GM12878 (cell line): ENCODE results near the gene THRA. TPM values are rescaled to one million over a fixed set of nuclear protein-coding genes. Genes with fewer than 3 reads are reported as not detected.

Source experiments
- ATAC-seq: fragments of 200-7000 bp; cut with Tn5 transposase; 3 replicates; pipeline ENCODE4 v1.9.1; 2020; ENCODE audit warnings: mild to moderate bottlenecking, moderate library complexity
- BruUV-seq: library from RNA; stranded (reverse); fragments of 400-500 nt; replicated peaks from 2 replicates; lab custom pipeline; 2021; lab: Mats Ljungman, UMichigan
- CTCF ChIA-PET: fragments of 300-600 bp; sonication (Branson Sonifier 250); formaldehyde crosslinking; extraction: SDS; loops from one replicate; lab custom pipeline; 2021; ENCODE audit warnings: inconsistent platforms; lab: Yijun Ruan, JAX
- POLR2A ChIA-PET: fragments of 350-600 bp; formaldehyde crosslinking; extraction: SDS; loops from one replicate; lab custom pipeline; 2021; ENCODE audit warnings: inconsistent platforms; lab: Charles Lee
- RAD21 ChIA-PET: fragments of 300-600 bp; sonication (Branson Sonifier 250); formaldehyde crosslinking; loops from one replicate; lab custom pipeline; 2023; ENCODE audit warnings: antibody characterized with exemption; ENCODE audit not compliant: unreplicated experiment; lab: Charles Lee
- SMC1A ChIA-PET: fragments of 300-600 bp; sonication (Branson Sonifier 250); formaldehyde crosslinking; loops from one replicate; lab custom pipeline; 2023; ENCODE audit not compliant: unreplicated experiment, uncharacterized antibody; lab: Charles Lee
- DNase-seq: peaks from one replicate; pipeline ENCODE4 v3.0.0-alpha.2; 2011; ENCODE audit warnings: low read depth, low spot score
- FAIRE-seq: peaks from 3 replicates; lab custom pipeline; 2011; peaks lifted over from hg19 to GRCh38; lab: Jason Lieb, UNC
- H2AFZ ChIP-seq: 2 replicates; pipeline ENCODE4 v1.6.0; 2011; ENCODE audit warnings: low read depth, low read length, control low read depth; ENCODE audit not compliant: control insufficient read depth
- H3K27ac ChIP-seq: 2 replicates; pipeline ENCODE4 v1.5.1; 2011; ENCODE audit warnings: control low read depth; ENCODE audit not compliant: control insufficient read depth, insufficient read depth
- H3K27me3 ChIP-seq, 2 experiments: replicated peaks in 1 of 2; 2 replicates each; pipeline versions ENCODE4 v1.6.0 to v1.6.1; 2011; ENCODE audit warnings: low read length in 1 of 2; ENCODE audit not compliant: control insufficient read depth in 2 of 2, insufficient read depth in 2 of 2
- H3K36me3 ChIP-seq, 2 experiments: 2 replicates each; pipeline ENCODE4 v1.5.1; 2011; ENCODE audit warnings: low read length in 1 of 2; ENCODE audit not compliant: control insufficient read depth in 2 of 2, insufficient read depth in 2 of 2
- H3K4me1 ChIP-seq: 2 replicates; pipeline ENCODE4 v1.6.1; 2011; ENCODE audit warnings: mild to moderate bottlenecking, low read length, moderate library complexity, mixed read lengths; ENCODE audit not compliant: control insufficient read depth, insufficient read depth
- H3K4me2 ChIP-seq: 2 replicates; pipeline ENCODE4 v1.6.0; 2011; ENCODE audit warnings: control low read depth; ENCODE audit not compliant: control insufficient read depth, insufficient read depth
- H3K4me3 ChIP-seq: fragments of 200-600 bp; sonication (generic); 2 replicates; pipeline ENCODE4 v1.5.1; 2016
- H3K79me2 ChIP-seq: 2 replicates; pipeline ENCODE4 v1.6.0; 2011; ENCODE audit warnings: low read length; ENCODE audit not compliant: control insufficient read depth, insufficient read depth
- H3K9ac ChIP-seq: 2 replicates; pipeline ENCODE4 v1.8.0; 2011; ENCODE audit warnings: low read length, control low read depth, mixed read lengths; ENCODE audit not compliant: control insufficient read depth, insufficient read depth
- H3K9me3 ChIP-seq: replicated peaks from 3 replicates; pipeline ENCODE4 v1.5.1; 2011; ENCODE audit warnings: mild to moderate bottlenecking, low read length; ENCODE audit not compliant: control insufficient read depth, insufficient read depth
- H4K20me1 ChIP-seq: 2 replicates; pipeline ENCODE4 v1.6.0; 2011; ENCODE audit not compliant: control insufficient read depth, insufficient read depth
- HDAC6 ChIP-seq: fragments of 200-600 bp; sonication (generic); IDR thresholded peaks from one replicate; pipeline ENCODE4 v1.8.0; 2017; ENCODE audit warnings: antibody characterized with exemption; ENCODE audit not compliant: unreplicated experiment
- MTA3 ChIP-seq: IDR thresholded peaks from 2 replicates; pipeline ENCODE4 v1.6.1; 2012; ENCODE audit warnings: low read length, inconsistent platforms, borderline replicate concordance
- MYC ChIP-seq: IDR thresholded peaks from 2 replicates; pipeline ENCODE4 v1.6.1; 2011; ENCODE audit warnings: mild to moderate bottlenecking, low read length, moderate library complexity, inconsistent platforms; ENCODE audit not compliant: insufficient read depth, insufficient replicate concordance, insufficient read length, severe bottlenecking
- POLR2A ChIP-seq: IDR thresholded peaks from 2 replicates; pipeline ENCODE4 v1.6.1; 2011; ENCODE audit warnings: low read depth, mild to moderate bottlenecking, low read length
- SIN3A ChIP-seq: IDR thresholded peaks from 2 replicates; pipeline ENCODE4 v1.6.1; 2012; ENCODE audit warnings: low read depth, low read length, improper control_type of control experiment
- SIX5 ChIP-seq: IDR thresholded peaks from 2 replicates; pipeline ENCODE4 v1.6.1; 2011; ENCODE audit warnings: mild to moderate bottlenecking, low read depth, low read length, moderate library complexity; ENCODE audit not compliant: severe bottlenecking
- SPI1 ChIP-seq: IDR thresholded peaks from 2 replicates; pipeline ENCODE4 v1.6.1; 2011; ENCODE audit warnings: low read depth, mild to moderate bottlenecking, low read length, moderate library complexity, borderline replicate concordance; ENCODE audit not compliant: insufficient read depth
- ZNF622 ChIP-seq: fragments of 450-650 bp; IDR thresholded peaks from 2 replicates; pipeline ENCODE4 v1.6.1; 2017; ENCODE audit warnings: mild to moderate bottlenecking, inconsistent platforms
- WGBS: methylation state at CpG from one replicate; pipeline ENCODE4 v1.1.6; 2016; ENCODE audit warnings: low lambda C conversion rate; ENCODE audit not compliant: insufficient replicate concordance, insufficient coverage; ENCODE audit errors: missing lambda C conversion rate; 5-methylcytosine and 5-hydroxymethylcytosine counted together
- in situ Hi-C: fragments of 300-500 bp; cut with MboI; formaldehyde crosslinking; loops from 9 replicates; pipeline ENCODE4 v1.14.3; 2018; ENCODE audit warnings: mixed read lengths
- intact Hi-C: fragments of 100-400 bp; cut with micrococcal nuclease; formaldehyde crosslinking; loops from one replicate; pipeline ENCODE4 v1.14.2; 2022; ENCODE audit not compliant: unreplicated experiment
- polyA plus RNA-seq, 11 experiments: library from polyadenylated mRNA; depleted of rRNA in 4 of 11; unstranded in 6 of 11; stranded (reverse) in 5 of 11; fragments of >200 nt; fragmentation: Nextera tagmentation in 4 of 11; fragmentation: Illumina TruSeq in 1 of 11; extraction: Ambion mirVana in 4 of 11; extraction: Trizol in 1 of 11; gene quantifications; 1 replicate in 1 of 11; 2 replicates in 10 of 11; pipeline versions ENCODE4 v1.2.1 to v1.2.3, GENCODE V29; 2011 to 2016; ENCODE audit warnings: inconsistent platforms in 2 of 11, missing spikeins in 2 of 11, low read depth in 1 of 11
- total RNA-seq, 4 experiments: library from RNA; depleted of rRNA in 3 of 4; stranded (reverse); fragments of >200 nt in 3 of 4; fragmentation: Illumina TruSeq in 1 of 4; extraction: Trizol in 1 of 4; gene quantifications; 2 replicates each; pipeline versions ENCODE4 v1.2.1 to v1.2.3, GENCODE V29; 2013 to 2021
- TF ChIP-seq, protein P1 (sequence below): fragments of 450-650 bp; IDR thresholded peaks from 2 replicates; pipeline ENCODE4 v1.6.1; 2017; ENCODE audit warnings: low read depth, mild to moderate bottlenecking, moderate library complexity
- TF ChIP-seq, protein P2 (sequence below): fragments of 450-650 bp; IDR thresholded peaks from 2 replicates; pipeline ENCODE4 v1.6.1; 2016; ENCODE audit warnings: mild to moderate bottlenecking, moderate library complexity, borderline replicate concordance

Gene THRA
- total and polyA plus RNA-seq, 10 of the 15 experiments (the other 5 are each of a cell fraction or from before 2014, with no cell fraction given): 0.03 to 2.0 (median 0.64) TPM

DNA sequence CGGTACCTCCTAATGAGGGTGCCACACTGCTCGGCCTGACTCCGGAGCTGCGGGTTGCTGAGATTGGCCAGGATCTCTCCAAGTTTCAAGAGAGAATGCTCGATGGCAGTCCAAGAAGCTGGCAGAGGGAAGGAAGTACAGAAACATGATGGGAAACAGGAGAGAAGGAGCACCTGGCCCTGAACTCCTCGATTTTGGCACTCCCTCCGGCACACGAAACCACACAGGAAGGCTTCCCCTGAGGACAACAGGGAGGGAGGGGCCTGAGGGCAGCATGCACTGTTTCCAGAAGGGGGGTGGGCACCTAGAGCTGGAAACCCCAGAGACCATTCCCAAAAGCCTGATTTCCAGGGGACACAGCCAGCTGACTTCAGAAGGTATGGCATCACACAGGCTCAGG, 29.4 kb upstream of the THRA start:
- no TSS peak for BruUV-seq
- no peaks in the 10 kb centered on the region for H4K20me1 ChIP-seq
- ATAC-seq (no peak), FAIRE-seq (no peak), DNase-seq (no peak)
- in situ Hi-C loops (no loop called here), intact Hi-C loops (no loop called here)
- no peak overlapping the region for H2AFZ ChIP-seq
- H3K9me3 ChIP-seq: no peaks in the 10 kb centered on the region
- ChIA-PET RAD21 (no interaction called here), POLR2A (no interaction called here), CTCF (interaction anchor here (2.4 kb wide), 1 partner anchor 20 kb away, joined by 6 read pairs; no protein-coding TSS in a partner anchor), SMC1A (no interaction called here)
- H3K9ac ChIP-seq: no peak overlapping the region
- H3K4me1 ChIP-seq: no peaks in the 10 kb centered on the region
- H3K4me2 ChIP-seq: no peak overlapping the region
- peaks cover 21 to 22% of the 10 kb centered on the region in 2 experiments; a peak in 3 of 4 replicates for H3K36me3 ChIP-seq
- H3K4me3 ChIP-seq: no peak overlapping the region
- no peaks in the 10 kb centered on the region for H3K79me2 ChIP-seq
- H3K27ac ChIP-seq: no peak overlapping the region
- no peaks in the 10 kb centered on the region for H3K27me3 ChIP-seq
- 85% methylated on average over 8 of the region's 8 CpGs for WGBS
- TF ChIP-seq, protein P1, sequence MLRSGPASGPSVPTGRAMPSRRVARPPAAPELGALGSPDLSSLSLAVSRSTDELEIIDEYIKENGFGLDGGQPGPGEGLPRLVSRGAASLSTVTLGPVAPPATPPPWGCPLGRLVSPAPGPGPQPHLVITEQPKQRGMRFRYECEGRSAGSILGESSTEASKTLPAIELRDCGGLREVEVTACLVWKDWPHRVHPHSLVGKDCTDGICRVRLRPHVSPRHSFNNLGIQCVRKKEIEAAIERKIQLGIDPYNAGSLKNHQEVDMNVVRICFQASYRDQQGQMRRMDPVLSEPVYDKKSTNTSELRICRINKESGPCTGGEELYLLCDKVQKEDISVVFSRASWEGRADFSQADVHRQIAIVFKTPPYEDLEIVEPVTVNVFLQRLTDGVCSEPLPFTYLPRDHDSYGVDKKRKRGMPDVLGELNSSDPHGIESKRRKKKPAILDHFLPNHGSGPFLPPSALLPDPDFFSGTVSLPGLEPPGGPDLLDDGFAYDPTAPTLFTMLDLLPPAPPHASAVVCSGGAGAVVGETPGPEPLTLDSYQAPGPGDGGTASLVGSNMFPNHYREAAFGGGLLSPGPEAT: no peak
- TF ChIP-seq POLR2A: no peak
- no peak for TF ChIP-seq ZNF622

DNA sequence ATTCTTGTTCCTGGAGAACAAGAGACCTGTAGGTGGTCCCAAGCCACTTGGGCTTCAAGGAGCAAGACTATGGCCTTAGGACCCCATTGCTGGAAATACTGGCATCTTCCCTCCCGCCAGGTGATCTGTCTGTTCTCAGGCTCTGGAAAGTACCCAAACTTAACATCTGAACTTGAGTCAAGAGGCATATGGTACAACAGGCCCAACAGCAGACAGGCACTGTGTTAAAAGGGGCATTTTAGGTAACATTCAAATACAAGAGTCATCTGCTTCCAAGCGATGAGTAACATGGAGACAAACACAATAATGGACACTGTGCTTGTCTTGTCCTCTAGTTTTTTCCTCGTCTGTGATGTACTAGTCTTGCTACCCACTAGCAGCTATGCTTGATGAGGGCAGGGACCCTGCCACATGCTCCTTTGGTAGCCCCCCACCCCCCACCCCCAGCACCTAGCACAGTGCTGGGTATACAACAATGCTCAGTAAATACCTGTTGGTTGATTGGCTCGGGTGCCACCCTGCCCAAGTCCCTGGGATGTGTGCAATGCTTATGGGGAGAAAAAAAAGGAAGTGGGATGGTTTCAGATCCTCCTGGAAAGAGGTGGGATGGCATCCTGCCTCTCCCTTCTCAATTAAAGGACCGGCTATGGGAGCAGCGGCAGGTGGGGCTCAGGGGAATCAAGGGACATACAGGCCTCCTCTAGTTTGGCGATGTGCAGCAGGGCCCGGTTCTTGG, 28.2 kb upstream of the THRA start:
- no TSS peak for BruUV-seq
- RAD21 ChIA-PET: interaction anchor here (0.7 kb wide), 1 partner anchor 53 kb away, joined by 3 read pairs; no protein-coding TSS in a partner anchor
- no peak overlapping the region for H3K9ac ChIP-seq
- H3K4me1 ChIP-seq: no peaks in the 10 kb centered on the region
- in situ Hi-C loops: no loop called here
- intact Hi-C loops: no loop called here
- H3K27me3 ChIP-seq: no peaks in the 10 kb centered on the region
- no peaks in the 10 kb centered on the region for H4K20me1 ChIP-seq
- TF ChIP-seq MTA3 (no peak), SIN3A (no peak), SPI1 (peak; percentile 56; the same call in 1 of the 2 replicates), MYC (no peak), HDAC6 (no peak), SIX5 (no peak)
- TF ChIP-seq, protein P2, sequence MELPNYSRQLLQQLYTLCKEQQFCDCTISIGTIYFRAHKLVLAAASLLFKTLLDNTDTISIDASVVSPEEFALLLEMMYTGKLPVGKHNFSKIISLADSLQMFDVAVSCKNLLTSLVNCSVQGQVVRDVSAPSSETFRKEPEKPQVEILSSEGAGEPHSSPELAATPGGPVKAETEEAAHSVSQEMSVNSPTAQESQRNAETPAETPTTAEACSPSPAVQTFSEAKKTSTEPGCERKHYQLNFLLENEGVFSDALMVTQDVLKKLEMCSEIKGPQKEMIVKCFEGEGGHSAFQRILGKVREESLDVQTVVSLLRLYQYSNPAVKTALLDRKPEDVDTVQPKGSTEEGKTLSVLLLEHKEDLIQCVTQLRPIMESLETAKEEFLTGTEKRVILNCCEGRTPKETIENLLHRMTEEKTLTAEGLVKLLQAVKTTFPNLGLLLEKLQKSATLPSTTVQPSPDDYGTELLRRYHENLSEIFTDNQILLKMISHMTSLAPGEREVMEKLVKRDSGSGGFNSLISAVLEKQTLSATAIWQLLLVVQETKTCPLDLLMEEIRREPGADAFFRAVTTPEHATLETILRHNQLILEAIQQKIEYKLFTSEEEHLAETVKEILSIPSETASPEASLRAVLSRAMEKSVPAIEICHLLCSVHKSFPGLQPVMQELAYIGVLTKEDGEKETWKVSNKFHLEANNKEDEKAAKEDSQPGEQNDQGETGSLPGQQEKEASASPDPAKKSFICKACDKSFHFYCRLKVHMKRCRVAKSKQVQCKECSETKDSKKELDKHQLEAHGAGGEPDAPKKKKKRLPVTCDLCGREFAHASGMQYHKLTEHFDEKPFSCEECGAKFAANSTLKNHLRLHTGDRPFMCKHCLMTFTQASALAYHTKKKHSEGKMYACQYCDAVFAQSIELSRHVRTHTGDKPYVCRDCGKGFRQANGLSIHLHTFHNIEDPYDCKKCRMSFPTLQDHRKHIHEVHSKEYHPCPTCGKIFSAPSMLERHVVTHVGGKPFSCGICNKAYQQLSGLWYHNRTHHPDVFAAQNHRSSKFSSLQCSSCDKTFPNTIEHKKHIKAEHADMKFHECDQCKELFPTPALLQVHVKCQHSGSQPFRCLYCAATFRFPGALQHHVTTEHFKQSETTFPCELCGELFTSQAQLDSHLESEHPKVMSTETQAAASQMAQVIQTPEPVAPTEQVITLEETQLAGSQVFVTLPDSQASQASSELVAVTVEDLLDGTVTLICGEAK: no peak
- no peaks in the 10 kb centered on the region for H3K79me2 ChIP-seq
- no peak overlapping the region for H3K27ac ChIP-seq
- CTCF ChIA-PET: interaction anchor here (0.6 to 5.8 kb wide), 5 partner anchors 10 to 78 kb away, joined by 3 to 43 read pairs (median 3); partner anchors contain the start of gene MED24
- no peak for ATAC-seq
- DNase-seq: no peak
- no peak overlapping the region for H2AFZ ChIP-seq
- SMC1A ChIA-PET: no interaction called here
- H3K4me2 ChIP-seq: no peak overlapping the region
- POLR2A ChIA-PET: no interaction called here
- H3K36me3 ChIP-seq: peaks cover 16 to 22% of the 10 kb centered on the region in 2 experiments; a peak in 3 of 4 replicates
- H3K4me3 ChIP-seq: no peak overlapping the region
- FAIRE-seq: no peak
- WGBS: 80% methylated on average over 8 of the region's 8 CpGs
- no peaks in the 10 kb centered on the region for H3K9me3 ChIP-seq
